HG03342 (cell line): ENCODE results near the gene HOXC9.

Source experiments
- ATAC-seq: cut with Tn5 transposase; IDR thresholded peaks from one replicate; pipeline ENCODE4 v1.9.1; 2021; ENCODE audit warnings: mild to moderate bottlenecking, moderate library complexity; ENCODE audit not compliant: unreplicated experiment

HOXC9 gene

DNA sequence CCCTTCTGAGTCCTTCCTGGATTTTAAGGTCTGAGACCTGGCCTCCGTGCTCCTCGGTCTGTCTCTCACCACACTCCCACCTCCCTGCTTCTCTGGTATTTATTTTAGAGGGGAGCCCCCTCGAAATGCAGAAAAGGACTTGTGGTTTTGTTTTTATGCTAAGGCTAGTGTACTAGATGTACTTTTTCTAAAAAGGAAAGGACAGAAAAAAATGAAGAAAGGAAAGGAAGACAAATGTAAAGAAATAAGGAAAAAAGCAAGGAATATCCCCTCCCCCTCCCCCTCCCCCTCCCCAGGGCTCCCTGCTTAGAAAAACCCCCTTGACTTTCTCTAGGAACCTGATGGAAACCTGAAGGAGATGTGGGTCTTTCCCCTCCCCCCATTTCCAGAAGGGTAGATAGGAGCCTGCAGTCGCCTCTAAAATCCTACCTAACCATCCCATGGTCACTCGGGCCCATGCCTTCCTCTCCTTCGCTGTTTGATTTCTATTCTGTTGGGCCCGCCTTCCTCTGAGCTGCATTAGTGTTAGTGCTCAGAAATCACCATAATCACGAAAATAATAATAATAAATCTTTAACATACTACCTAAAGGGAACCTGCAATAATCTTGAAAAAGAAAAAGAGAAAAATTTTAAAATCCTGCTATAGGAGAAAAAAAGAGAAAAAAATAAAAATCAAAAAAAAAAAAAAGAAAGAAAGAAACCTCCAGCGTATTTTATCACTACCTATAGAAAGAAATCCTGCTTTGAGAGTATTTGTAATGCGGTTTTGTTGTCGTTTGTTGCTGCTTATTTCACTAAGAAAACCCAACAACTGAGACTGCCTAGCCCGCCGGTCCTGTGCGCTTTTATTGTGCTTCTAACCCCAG, 11.9 kb downstream of the HOXC9 start:
- no peak for ATAC-seq

DNA sequence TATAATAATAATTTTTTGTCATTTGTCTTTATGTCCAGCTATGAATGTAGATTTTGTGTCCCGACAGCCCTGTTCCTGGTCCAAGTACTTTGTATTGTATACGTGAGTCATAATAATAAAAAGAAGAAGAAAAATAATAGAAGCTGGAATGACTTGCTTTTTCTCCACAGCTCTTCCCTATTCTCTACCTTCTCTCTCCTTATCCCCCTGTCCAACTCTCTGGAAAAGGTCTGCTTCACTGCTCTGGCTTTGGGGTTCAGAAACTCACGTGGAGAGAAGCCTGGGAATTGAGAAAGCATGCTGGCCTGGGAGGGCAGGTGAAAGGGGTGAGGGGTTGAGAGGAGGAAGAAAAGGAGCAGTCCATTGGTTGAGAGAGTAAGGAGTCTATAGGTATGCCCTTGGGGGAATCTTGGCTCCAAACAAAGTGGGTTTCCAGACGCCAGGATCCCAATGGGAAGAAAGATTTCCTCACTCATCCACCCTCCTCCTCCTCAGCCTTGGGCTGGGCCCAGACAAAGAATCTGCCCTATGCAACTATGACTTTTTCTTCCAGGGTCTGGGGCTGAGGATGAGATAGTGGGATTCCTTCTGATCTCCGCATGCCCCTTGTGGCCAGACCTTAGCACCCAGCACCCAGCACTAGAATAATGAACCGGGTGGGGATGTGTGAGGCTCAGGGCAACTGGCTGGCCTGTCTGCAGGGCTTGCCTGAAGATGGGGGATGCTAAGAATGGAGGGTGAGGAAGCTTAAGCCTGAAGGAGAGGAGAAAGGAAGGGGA, 12.9 kb downstream of the HOXC9 start:
- ATAC-seq: no peak

DNA sequence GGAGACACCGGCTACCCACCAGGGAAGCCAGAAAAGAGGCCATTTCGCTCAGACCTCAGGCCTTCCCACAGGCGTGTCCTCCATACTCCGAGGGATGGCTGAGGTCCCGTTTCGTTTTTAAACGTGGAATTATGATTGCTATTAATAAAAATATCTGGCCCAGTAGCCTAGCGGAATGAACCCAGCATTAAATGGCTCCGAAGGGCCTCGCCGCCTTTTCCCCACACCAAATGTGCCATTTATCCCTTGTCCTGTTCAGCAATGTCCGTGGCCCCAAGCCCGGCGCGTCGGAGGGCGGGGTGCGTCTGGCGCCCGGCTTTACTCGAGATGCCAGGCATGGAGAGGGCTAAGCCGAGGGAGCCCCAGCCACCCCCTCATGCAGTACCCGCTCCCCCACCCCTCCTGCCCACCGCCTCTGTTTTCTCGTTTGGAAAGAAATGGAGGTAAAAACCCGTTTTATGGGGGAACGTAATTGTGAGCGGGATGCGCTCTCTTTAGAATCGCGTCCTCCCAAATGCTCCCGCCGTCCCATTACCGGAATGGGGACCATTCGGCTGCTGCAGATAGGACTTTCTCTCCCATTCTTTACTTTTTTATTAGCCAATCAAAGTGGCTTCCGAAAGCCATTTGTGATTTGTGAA, 14.5 kb downstream of the HOXC9 start:
- no peak for ATAC-seq

DNA sequence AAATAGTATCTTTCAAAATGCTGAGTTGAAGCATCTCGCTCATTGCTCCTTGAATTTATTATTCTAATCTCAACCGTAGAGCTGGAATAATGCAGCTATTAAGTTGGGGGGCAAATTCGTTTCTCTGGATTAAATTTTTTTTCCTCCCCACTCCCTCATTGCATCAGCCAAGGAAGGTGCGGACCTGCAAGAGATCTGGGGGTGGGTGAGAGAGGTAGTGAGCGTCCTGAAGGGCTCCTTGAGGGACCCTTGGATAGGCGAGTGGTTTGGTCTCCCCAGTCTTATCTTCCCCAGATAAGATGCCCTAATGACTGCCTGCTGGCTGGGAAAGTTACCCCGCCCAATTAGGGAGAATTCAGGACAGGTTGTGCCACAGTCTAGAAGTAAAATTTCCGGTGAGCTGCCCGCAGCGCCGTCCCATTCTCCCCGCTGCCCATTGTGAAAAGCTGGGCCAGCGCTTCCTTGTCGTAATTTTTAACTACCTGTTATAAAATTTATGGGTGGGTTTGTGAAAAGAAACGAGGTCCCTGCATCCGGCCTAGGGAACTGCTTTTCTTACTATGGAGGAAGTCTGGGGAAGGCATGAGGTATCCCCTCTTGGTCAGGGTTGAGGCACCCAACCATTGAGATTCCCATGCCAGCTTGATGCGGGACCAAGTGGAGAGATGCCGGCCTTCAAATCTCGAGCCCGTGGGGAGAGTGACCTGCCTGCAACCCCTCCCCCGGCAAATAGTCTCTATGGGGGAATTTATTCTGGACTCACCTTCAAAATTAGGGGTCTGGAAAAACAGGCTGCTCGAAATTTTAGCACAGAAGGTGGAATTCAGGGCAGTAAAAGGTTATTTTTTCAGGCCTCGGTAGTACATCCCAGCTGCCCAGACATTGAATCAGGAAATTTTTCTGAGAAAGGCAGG, 15.3 kb downstream of the HOXC9 start:
- ATAC-seq: no peak

DNA sequence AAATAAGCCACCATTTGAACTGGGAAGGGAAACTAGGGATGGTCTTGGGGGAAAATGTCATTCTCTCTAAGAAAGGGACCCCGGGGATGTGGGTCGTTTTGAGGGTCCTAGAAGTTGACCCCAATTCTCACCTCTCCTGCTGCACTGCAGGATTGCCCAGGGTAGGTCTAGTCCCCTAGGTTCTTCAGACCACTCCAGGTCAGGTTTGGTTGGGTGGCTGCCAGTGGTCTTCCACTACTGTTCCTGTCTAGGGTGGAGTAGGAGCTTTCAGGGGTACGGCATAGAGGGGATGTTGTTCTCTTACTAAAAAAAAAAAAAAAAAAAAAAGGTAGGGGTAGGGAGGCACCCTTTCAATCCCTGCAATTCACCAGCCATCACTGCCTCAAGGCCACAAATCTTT, 16.1 kb downstream of the HOXC9 start:
- no peak for ATAC-seq

DNA sequence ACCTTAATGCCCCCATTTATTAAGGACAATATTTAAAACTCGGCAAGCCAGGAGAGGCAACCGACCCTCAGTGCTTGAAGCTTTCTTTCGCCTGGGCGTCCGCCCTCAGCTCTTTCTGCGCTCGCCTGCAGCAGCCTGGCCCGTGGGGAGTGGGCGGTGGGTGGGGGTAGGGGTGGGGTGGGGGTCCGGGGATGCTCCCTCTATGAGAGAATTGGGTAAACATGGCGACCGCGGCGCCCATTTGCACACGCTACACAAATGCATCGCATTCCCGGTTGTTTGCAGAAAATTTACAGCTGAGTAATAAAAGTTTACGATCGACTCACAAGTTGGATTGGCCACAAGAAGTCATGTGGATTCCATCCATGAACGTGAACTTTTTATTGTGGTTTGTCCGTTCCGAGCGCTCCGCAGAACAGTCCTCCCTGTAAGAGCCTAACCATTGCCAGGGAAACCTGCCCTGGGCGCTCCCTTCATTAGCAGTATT, 16.6 kb downstream of the HOXC9 start:
- ATAC-seq: no peak

DNA sequence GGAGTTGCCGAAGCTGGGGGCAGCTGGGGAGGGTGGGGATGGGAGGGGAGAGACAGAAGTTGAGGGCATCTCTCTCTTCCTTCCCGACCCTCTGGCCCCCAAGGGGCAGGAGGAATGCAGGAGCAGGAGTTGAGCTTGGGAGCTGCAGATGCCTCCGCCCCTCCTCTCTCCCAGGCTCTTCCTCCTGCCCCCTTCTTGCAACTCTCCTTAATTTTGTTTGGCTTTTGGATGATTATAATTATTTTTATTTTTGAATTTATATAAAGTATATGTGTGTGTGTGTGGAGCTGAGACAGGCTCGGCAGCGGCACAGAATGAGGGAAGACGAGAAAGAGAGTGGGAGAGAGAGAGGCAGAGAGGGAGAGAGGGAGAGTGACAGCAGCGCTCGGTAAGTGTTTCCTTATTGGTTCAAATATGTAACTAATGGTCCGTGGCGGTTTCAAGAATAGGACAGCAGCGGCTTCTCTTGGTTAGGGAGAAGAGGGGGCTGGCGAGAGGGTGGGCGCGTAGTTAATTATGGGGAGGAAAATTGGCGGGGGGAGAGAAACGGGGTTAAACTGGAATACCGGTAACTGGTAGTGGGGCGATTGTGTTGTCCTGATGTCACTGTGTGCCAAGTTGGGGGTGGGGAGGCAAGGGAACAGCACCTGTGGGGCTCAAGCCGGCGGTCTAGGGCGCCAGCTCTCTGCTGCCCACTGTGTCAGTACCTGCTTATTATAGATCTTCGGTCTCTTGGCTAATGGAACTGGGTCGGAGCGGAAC, 17.2 kb downstream of the HOXC9 start:
- ATAC-seq: peak; percentile 21

DNA sequence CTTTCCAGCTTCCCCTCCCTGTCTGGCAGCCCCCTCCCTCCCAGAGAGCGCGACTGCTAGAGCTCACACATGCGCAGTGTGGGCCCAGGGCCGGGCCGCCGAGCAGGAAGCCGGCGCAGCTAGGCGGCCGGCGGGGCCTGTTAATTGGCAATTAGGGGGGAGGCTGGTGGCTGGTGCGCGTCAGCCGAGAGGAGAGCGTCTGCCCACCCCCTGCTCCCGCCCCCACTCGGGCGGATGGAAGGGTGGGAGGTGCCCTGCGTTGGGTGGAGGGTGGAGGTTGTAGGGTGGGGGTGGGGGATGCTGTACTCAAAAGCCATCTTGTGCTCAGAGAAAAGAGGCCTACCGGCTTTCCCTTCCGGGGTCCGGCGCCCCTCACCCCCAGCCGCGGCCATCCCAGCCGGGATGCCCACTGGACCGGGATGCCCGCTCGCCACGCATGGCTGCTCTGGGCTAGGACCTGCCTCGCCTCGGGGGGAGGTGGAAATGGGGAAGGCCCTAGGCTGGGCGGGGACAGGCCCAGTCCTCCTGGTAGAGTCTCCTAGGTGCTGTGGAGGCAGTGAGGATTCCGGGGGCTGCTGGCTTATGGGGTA, 18.0 kb downstream of the HOXC9 start:
- ATAC-seq: peak; percentile 80

DNA sequence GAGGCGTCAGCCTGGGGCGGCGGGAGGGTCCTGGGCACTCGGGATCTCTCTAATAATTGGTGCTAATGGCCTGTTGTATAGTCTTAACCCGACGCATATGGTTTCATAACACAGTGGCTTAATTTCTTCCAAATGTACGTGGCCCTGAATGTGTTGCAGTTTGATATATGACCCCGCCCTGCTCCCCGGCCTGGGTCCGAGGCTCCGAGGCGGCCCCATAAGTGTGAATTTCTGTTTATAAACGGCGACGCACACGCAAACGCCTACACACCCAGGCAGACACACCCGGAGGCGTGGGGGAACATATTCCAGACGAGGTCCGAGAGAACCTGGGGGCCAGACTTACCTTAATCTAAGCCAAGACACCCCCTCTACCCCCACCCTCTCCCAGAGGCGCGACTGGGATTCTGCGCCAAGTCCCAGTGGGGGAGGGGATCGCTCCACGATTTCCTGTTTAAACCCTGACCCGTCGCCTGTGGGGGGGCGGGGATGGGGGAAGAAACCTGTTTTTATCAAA, 18.6 kb downstream of the HOXC9 start:
- no peak for ATAC-seq

DNA sequence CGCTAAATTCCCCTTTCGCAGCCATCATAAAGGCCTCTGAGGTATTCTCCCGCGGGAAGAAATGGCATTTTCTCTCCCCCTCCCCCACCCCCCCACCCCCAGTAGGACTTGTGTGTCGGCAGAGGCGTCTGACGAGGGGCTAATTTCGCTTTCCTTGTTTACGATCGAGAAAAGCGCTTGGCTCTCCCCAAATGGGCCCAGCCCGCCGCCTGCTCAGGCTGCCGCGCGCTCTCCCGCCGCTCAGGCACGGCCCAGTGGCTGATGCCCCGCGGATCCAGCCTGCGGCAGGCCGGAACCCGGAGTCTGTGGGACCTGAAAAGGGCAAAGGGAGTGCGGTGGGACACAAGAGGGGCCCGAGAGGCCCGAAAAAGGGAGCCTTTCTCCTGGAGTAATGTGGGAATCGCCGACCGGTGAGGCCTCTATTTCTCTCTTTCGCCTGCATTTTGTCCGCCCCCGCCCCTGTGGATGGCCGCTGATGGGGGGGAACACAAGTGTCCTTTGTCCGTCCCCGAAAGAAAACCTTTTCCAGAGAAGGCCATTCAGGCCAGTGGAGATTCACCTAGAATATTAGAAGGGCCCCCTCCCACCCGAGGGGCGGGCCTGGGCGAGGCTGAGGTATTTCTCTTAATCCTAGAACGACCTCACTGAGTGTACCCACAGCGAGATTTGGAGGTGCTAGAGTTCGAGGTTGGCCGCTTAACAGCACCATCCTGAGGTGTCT, 19.3 kb downstream of the HOXC9 start:
- ATAC-seq: no peak

DNA sequence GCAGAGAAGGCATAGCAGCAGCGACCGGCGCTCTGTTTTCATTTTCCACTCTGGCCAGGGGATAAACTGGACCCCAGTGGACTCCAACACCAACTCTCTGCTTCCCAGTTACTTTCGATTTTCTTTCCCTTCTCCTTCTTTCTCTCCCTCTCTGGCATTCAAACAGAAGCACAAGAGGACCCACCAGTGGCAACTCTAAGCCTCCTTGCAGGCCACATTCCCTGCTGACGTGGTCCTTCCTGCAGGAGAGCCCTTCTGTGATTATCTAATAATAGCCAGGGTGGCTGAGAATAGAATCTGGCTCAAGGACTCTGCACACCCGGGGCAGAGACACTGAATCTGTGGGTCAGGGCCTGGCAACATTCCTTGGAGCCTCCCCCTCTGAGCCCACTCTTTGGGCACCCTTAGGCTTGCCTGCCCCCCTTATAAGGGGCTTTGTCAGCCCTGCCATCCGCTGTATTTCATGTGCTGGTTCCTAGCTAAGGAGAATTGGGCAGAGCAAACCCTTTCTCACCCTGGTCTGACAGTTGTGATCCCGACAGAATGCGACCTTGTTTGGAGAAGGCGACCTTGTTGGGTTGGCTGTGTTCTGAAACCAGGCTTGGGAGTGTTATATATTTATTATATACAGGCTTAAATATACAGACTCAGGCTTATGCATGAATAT, 20.1 kb downstream of the HOXC9 start:
- ATAC-seq: no peak

DNA sequence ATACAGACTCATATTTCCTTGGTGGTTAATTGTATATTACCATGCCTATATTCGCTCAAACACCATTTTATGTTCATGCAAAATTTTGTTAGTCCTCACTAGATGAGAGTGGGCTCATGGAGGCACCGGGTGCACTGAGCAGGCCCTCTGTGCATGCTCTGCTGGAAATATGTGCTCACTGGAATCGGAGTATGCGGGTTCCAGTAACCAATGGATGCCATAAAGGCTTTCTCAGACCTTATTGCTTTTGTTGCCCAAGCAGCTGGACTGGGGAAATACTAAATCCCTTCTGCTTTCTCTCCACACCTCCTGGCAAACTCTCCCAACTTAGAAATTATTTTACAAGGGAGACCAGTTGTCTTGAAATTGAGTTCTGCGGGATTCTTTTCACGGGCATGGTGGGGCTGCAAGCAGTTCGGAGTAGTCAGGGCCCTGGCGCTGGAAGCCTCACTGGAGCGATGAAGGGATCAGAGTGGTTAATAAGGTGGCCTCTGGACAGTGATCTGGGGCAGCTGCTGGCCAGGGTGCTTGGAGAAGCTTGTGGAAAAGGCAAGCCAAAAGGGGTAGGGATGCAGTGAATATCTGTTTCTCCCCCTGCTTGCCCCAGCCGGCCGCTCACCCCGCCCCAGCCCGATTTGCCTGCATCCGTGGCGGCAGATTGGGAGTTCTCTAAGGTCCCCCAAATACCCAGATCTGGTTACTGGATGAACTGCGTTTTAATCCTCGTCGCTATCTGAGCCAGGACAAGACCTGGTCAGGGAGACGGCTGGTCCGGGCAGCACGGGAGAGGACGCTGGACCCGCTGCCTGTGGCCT, 20.8 kb downstream of the HOXC9 start:
- no peak for ATAC-seq

DNA sequence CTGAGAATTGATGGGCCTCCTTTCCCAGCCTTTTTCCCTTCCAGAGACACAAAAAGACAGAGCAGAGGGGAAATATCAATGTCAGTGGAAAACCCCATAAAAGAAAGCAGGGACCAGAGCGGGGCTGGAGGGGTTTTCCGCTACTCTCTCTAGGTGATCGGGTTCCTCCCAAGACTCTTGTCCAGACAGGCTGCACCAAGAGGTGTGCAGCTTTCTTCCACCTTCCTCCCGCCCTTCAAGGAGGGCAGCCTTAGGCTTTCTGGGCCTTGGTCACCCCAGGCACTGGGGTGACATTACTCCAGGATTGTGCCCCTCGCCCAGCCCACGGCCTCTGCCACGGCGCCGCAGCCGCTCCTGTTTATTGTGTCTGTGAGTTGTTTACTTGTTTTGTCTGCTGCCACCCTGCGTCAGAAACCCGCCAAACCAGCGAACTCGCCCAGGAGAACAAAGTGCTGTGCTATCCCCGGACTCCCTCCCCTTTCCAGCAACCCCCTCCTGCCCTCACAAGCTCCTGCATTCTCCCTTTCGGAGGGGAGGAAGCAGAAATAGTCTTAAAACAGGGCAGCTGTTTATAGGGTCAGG, 21.6 kb downstream of the HOXC9 start:
- no peak for ATAC-seq

DNA sequence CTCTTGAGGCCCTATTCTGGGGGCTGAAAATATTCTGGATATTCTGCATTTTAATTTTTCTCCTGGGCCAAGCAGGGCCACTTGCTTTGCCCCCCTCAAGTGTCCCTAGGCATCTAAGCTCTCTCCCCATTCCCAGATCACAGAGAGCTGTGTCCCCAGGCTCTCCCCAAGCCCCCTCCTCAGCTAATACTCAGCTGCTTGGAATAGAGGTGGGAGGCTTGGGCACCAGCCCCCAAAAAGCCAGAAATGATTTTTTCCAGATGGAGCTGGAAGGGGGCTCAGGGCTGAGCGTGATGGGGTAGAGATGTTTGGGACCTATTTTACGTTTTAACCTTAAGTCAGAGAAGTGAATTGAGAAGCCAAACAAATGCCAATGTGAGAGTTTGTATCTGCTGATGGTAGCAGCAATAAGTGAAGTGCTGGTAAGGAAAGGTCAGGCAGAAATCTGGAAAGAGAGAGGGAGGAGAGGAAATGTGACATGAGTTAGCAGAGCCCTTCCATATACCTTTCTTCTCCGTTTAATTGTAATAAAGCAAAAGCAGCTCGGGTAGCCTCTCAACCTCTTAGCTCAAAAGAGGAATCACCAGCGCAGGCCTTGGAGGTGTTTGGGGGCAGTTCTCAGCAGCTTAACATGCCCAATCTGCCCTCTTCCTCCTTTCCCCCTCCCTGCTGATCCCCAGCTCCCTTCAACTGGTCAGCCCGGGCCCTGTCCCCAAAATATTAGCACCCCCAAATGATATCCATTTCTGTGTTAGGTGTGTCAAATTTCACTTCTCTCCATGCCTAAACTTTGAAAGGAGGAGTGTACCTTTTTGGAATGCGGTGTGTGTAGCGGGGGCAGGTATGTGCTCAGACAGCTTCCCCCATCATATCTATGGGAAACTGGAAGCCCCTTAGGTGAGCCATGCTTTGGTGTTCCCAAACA, 23.3 kb downstream of the HOXC9 start:
- no peak for ATAC-seq

DNA sequence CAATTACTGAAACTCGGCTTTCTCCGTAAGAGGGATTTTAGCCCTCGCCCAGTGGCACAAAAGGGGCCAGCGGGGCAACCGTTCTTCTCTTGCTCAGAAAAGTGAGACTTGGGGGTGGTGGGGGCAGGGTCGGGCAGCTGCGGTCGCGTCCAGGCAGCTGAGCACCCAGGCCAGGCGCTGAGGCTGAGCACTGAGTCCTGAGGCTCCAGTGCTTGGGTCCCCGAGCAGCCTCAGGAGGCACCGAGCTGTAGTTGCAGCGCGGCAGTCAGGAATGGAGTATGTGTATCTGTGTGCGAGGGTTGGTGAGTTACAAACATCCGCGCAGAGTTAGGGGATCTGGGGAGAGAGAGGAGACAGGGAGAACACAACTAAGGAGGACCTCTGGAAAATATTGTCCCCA, 24.2 kb downstream of the HOXC9 start:
- ATAC-seq: no peak
